ENCODE results near the gene PAK1.

PAK1 gene

DNA sequence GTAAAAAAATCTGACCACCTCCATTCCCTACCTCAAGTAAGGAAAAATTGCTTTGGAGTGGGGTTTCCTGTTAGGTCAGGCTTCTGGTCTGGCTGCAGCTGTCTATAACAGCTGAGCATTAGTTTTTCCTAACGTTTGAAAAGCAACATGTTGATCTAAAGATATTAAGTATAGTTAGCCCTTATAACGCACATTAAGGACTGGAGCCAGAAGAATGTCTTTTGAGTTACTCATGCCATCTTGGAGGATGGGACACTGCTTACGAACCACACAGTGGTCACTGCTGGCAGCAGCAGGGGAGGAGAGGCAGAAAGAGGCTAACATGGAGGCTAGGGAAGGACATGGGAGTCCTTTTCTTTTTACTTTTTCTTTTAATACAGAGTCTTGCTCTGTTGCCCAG lies 128.3 kb downstream of the PAK1 start:
- Histone ChIP-seq H3K27ac (replicated peaks; ENCODE audit: low read length) (no peak overlapping the region), H3K9me3 (replicated peaks in 1 of 2; ENCODE audit: control insufficient read depth in 2 of 2, insufficient read depth in 1 of 2, low read depth in 1 of 2, low read length in 2 of 2) (no peaks in the 10 kb centered on the region), H4K8ac (ENCODE audit: low read depth, low read length) (no peak overlapping the region), H2BK120ac (ENCODE audit: low read depth, low read length) (no peak overlapping the region), H3K27me3 (ENCODE audit: control insufficient read depth in 3 of 3, insufficient read depth in 3 of 3, low read depth in 1 of 3, low read length in 3 of 3) (no peaks in the 10 kb centered on the region), H3K79me1 (ENCODE audit: low read depth, low read length) (no peaks in the 10 kb centered on the region), H3K4me3 (ENCODE audit: low read length in 2 of 2) (no peak overlapping the region), H3K23ac (ENCODE audit: low read depth, low read length, poor library complexity) (no peak overlapping the region), H3K4ac (ENCODE audit: low read length) (no peak overlapping the region), H4K91ac (ENCODE audit: low read depth, low read length, poor library complexity) (no peak overlapping the region), H3K4me2 (ENCODE audit: insufficient read depth, low read length, poor library complexity, severe bottlenecking) (no peak overlapping the region), H3K36me3 (replicated peaks in 1 of 2; ENCODE audit: control insufficient read depth in 2 of 2, insufficient read depth in 2 of 2, low read length in 2 of 2) (peaks cover 3 to 91% of the 10 kb centered on the region in 2 donors), H3K14ac (ENCODE audit: low read length) (no peak overlapping the region), H2BK15ac (ENCODE audit: low read length) (no peak overlapping the region), H3K9ac (ENCODE audit: low read depth, low read length, poor library complexity) (no peak overlapping the region), H2BK5ac (ENCODE audit: low read length) (no peak overlapping the region), H3K4me1 (ENCODE audit: control insufficient read depth in 2 of 2, insufficient read depth in 1 of 2, low read depth in 1 of 2, low read length in 2 of 2) (no peaks in the 10 kb centered on the region), H3K18ac (ENCODE audit: low read length) (no peak overlapping the region), H2AFZ (ENCODE audit: low read length) (no peak overlapping the region), H2BK12ac (ENCODE audit: low read length) (no peak overlapping the region), H2AK5ac (ENCODE audit: low read depth, low read length) (no peak overlapping the region)
- no CpG with 5 or more reads among the region's 3 CpGs for WGBS, 2 donors (ENCODE audit: extremely low coverage in 2 of 2, insufficient read length in 2 of 2, insufficient replicate concordance in 1 of 2)
- no peak for DNase-seq (ENCODE audit: low spot score)

- no peak overlapping the region for H3K18ac ChIP-seq (ENCODE audit: low read length)
- H3K9me3 ChIP-seq (replicated peaks in 1 of 2; ENCODE audit: control insufficient read depth in 2 of 2, insufficient read depth in 1 of 2, low read depth in 1 of 2, low read length in 2 of 2) = no peaks in the 10 kb centered on the region
- H2BK120ac ChIP-seq (ENCODE audit: low read depth, low read length) = no peak overlapping the region
- no peak overlapping the region for H3K14ac ChIP-seq (ENCODE audit: low read length)
- DNase-seq (ENCODE audit: low spot score) = no peak
- H3K4ac ChIP-seq (ENCODE audit: low read length) = no peak overlapping the region
- no peaks in the 10 kb centered on the region for H3K4me1 ChIP-seq (ENCODE audit: control insufficient read depth in 2 of 2, insufficient read depth in 1 of 2, low read depth in 1 of 2, low read length in 2 of 2)
- H3K36me3 ChIP-seq (replicated peaks in 1 of 2; ENCODE audit: control insufficient read depth in 2 of 2, insufficient read depth in 2 of 2, low read length in 2 of 2) = peaks cover 5 to 99% of the 10 kb centered on the region in 2 donors
- H3K4me3 ChIP-seq (ENCODE audit: low read length in 2 of 2) = no peak overlapping the region
- H2BK15ac ChIP-seq (ENCODE audit: low read length) = no peak overlapping the region
- H4K91ac ChIP-seq (ENCODE audit: low read depth, low read length, poor library complexity) = no peak overlapping the region
- H2BK12ac ChIP-seq (ENCODE audit: low read length) = no peak overlapping the region
- H3K79me1 ChIP-seq (ENCODE audit: low read depth, low read length) = no peaks in the 10 kb centered on the region
- no CpG with 5 or more reads among the region's 3 CpGs for WGBS, 2 donors (ENCODE audit: extremely low coverage in 2 of 2, insufficient read length in 2 of 2, insufficient replicate concordance in 1 of 2)
- no peak overlapping the region for H2AK5ac ChIP-seq (ENCODE audit: low read depth, low read length)
- no peak overlapping the region for H2AFZ ChIP-seq (ENCODE audit: low read length)
- no peak overlapping the region for H3K4me2 ChIP-seq (ENCODE audit: insufficient read depth, low read length, poor library complexity, severe bottlenecking)
- no peak overlapping the region for H3K9ac ChIP-seq (ENCODE audit: low read depth, low read length, poor library complexity)
- H2BK5ac ChIP-seq (ENCODE audit: low read length) = no peak overlapping the region
- no peak overlapping the region for H3K27ac ChIP-seq (replicated peaks; ENCODE audit: low read length)
- H3K27me3 ChIP-seq (ENCODE audit: control insufficient read depth in 3 of 3, insufficient read depth in 3 of 3, low read depth in 1 of 3, low read length in 3 of 3) = no peaks in the 10 kb centered on the region
- no peak overlapping the region for H4K8ac ChIP-seq (ENCODE audit: low read depth, low read length)
- H3K23ac ChIP-seq (ENCODE audit: low read depth, low read length, poor library complexity) = no peak overlapping the region
Observed at GRCh38 chr11:77340501-77340900, 133.4 kb downstream of the PAK1 start.

DNA sequence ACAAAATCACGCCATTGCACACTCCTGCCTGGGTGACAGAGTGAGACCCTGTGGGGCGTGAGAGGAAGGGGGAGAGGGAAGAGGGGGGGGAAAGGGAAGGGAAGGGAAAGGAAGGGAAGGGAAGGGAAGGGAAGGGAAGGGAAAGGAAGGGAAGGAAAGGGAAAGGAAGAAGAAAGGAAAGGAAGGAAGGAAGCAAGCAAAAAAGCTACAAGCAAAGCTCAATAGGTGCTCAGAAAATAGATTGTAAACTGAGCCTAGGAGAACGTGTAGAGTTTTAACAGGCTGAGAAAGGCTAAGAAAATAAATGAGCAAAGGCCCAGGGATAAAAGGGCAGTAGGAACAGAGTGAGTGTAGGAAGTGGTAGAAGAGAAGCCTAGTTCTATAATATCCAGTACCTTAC lies 141.6 kb downstream of the PAK1 start:
- no peak overlapping the region for H2AFZ ChIP-seq (ENCODE audit: low read length)
- H3K36me3 ChIP-seq (replicated peaks in 1 of 2; ENCODE audit: control insufficient read depth in 2 of 2, insufficient read depth in 2 of 2, low read length in 2 of 2) = peaks cover 10 to 54% of the 10 kb centered on the region in 2 donors
- H3K27ac ChIP-seq (replicated peaks; ENCODE audit: low read length) = no peak overlapping the region
- H3K27me3 ChIP-seq (ENCODE audit: control insufficient read depth in 3 of 3, insufficient read depth in 3 of 3, low read depth in 1 of 3, low read length in 3 of 3) = no peaks in the 10 kb centered on the region
- WGBS, 2 donors (ENCODE audit: extremely low coverage in 2 of 2, insufficient read length in 2 of 2, insufficient replicate concordance in 1 of 2) = no CpG with 5 or more reads among the region's 3 CpGs
- H3K4ac ChIP-seq (ENCODE audit: low read length) = no peak overlapping the region
- H3K4me3 ChIP-seq (ENCODE audit: low read length in 2 of 2) = no peak overlapping the region
- no peak overlapping the region for H3K4me2 ChIP-seq (ENCODE audit: insufficient read depth, low read length, poor library complexity, severe bottlenecking)
- H3K9me3 ChIP-seq (replicated peaks in 1 of 2; ENCODE audit: control insufficient read depth in 2 of 2, insufficient read depth in 1 of 2, low read depth in 1 of 2, low read length in 2 of 2) = peaks cover 4 to 8% of the 10 kb centered on the region in 2 donors
- H2BK5ac ChIP-seq (ENCODE audit: low read length) = no peak overlapping the region
- H2AK5ac ChIP-seq (ENCODE audit: low read depth, low read length) = no peak overlapping the region
- H3K18ac ChIP-seq (ENCODE audit: low read length) = no peak overlapping the region
- no peak for DNase-seq (ENCODE audit: low spot score)
- H3K79me1 ChIP-seq (ENCODE audit: low read depth, low read length) = no peaks in the 10 kb centered on the region
- no peak overlapping the region for H3K9ac ChIP-seq (ENCODE audit: low read depth, low read length, poor library complexity)
- H2BK12ac ChIP-seq (ENCODE audit: low read length) = no peak overlapping the region
- no peak overlapping the region for H2BK120ac ChIP-seq (ENCODE audit: low read depth, low read length)
- H3K14ac ChIP-seq (ENCODE audit: low read length) = no peak overlapping the region
- H3K23ac ChIP-seq (ENCODE audit: low read depth, low read length, poor library complexity) = no peak overlapping the region
- no peak overlapping the region for H2BK15ac ChIP-seq (ENCODE audit: low read length)
- no peak overlapping the region for H4K8ac ChIP-seq (ENCODE audit: low read depth, low read length)
- H3K4me1 ChIP-seq (ENCODE audit: control insufficient read depth in 2 of 2, insufficient read depth in 1 of 2, low read depth in 1 of 2, low read length in 2 of 2) = no peaks in the 10 kb centered on the region
- no peak overlapping the region for H4K91ac ChIP-seq (ENCODE audit: low read depth, low read length, poor library complexity)

- Histone ChIP-seq H2BK15ac (ENCODE audit: low read length) (no peak overlapping the region), H3K9ac (ENCODE audit: low read depth, low read length, poor library complexity) (no peak overlapping the region), H2AK5ac (ENCODE audit: low read depth, low read length) (no peak overlapping the region), H4K8ac (ENCODE audit: low read depth, low read length) (no peak overlapping the region), H3K4me1 (ENCODE audit: control insufficient read depth in 2 of 2, insufficient read depth in 1 of 2, low read depth in 1 of 2, low read length in 2 of 2) (no peaks in the 10 kb centered on the region), H3K14ac (ENCODE audit: low read length) (no peak overlapping the region), H4K91ac (ENCODE audit: low read depth, low read length, poor library complexity) (no peak overlapping the region), H3K9me3 (replicated peaks in 1 of 2; ENCODE audit: control insufficient read depth in 2 of 2, insufficient read depth in 1 of 2, low read depth in 1 of 2, low read length in 2 of 2) (no peaks in the 10 kb centered on the region), H3K4me3 (ENCODE audit: low read length in 2 of 2) (no peak overlapping the region), H3K27me3 (ENCODE audit: control insufficient read depth in 3 of 3, insufficient read depth in 3 of 3, low read depth in 1 of 3, low read length in 3 of 3) (no peaks in the 10 kb centered on the region), H2BK120ac (ENCODE audit: low read depth, low read length) (no peak overlapping the region), H2BK5ac (ENCODE audit: low read length) (no peak overlapping the region), H3K79me1 (ENCODE audit: low read depth, low read length) (no peaks in the 10 kb centered on the region), H3K18ac (ENCODE audit: low read length) (no peak overlapping the region), H3K27ac (replicated peaks; ENCODE audit: low read length) (no peak overlapping the region), H2AFZ (ENCODE audit: low read length) (no peak overlapping the region), H3K4ac (ENCODE audit: low read length) (no peak overlapping the region), H3K36me3 (replicated peaks in 1 of 2; ENCODE audit: control insufficient read depth in 2 of 2, insufficient read depth in 2 of 2, low read length in 2 of 2) (peaks cover 6 to 52% of the 10 kb centered on the region in 2 donors), H2BK12ac (ENCODE audit: low read length) (no peak overlapping the region), H3K23ac (ENCODE audit: low read depth, low read length, poor library complexity) (no peak overlapping the region), H3K4me2 (ENCODE audit: insufficient read depth, low read length, poor library complexity, severe bottlenecking) (no peak overlapping the region)
- DNase-seq (ENCODE audit: low spot score) = no peak
- WGBS, 2 donors (ENCODE audit: extremely low coverage in 2 of 2, insufficient read length in 2 of 2, insufficient replicate concordance in 1 of 2) = no CpG with 5 or more reads among the region's 1 CpG
Observed at GRCh38 chr11:77325159-77325558, 148.7 kb downstream of the PAK1 start.

Measured in neuronal stem cell (in vitro differentiated cells).